ENCODE measurements around the gene NAV2.

- no peak for TF ChIP-seq POLR2A (IDR thresholded peaks at IDR 0.05; ENCODE audit: low read length)
- no peak for TF ChIP-seq GATA1 (IDR thresholded peaks at IDR 0.05; ENCODE audit: low read depth, low read length)
Measured at GRCh38 chr11:19844806-19845205, 132.2 kb downstream of the NAV2 start.

All from erythroblast (primary cell).